GM23248 (cell line): ENCODE data around the gene MAP2K5. TPM values are rescaled to one million over a fixed set of nuclear protein-coding genes. Genes with fewer than 3 reads are reported as not detected.

Experiments
- DNase-seq: peaks from one replicate; pipeline ENCODE4 v3.0.0-alpha.2; 2015
- H2AFZ ChIP-seq: fragments of 200-600 bp; sonication (generic); 2 replicates; pipeline ENCODE4 v1.6.1; 2016; ENCODE audit warnings: antibody characterized with exemption
- H3F3A ChIP-seq: fragments of 200-600 bp; sonication (generic); 2 replicates; pipeline ENCODE4 v1.6.1; 2016; ENCODE audit warnings: mild to moderate bottlenecking, antibody characterized with exemption, mixed run types; ENCODE audit not compliant: insufficient read depth
- H3K27ac ChIP-seq: fragments of 200-600 bp; sonication (generic); 2 replicates; pipeline ENCODE4 v1.5.1; 2016; ENCODE audit warnings: mild to moderate bottlenecking
- H3K27me3 ChIP-seq: fragments of 200-600 bp; sonication (generic); replicated peaks from 2 replicates; pipeline ENCODE4 v1.6.1; 2016; ENCODE audit warnings: mild to moderate bottlenecking; ENCODE audit not compliant: insufficient read depth
- H3K36me3 ChIP-seq: fragments of 200-600 bp; sonication (generic); 2 replicates; pipeline ENCODE4 v1.6.1; 2016; ENCODE audit warnings: low read depth, mild to moderate bottlenecking
- H3K4me1 ChIP-seq: fragments of 200-600 bp; sonication (generic); 2 replicates; pipeline ENCODE4 v1.6.1; 2016; ENCODE audit warnings: mild to moderate bottlenecking; ENCODE audit not compliant: insufficient read depth
- H3K4me2 ChIP-seq: fragments of 200-600 bp; sonication (generic); one replicate; pipeline ENCODE4 v1.6.1; 2016; ENCODE audit warnings: mild to moderate bottlenecking; ENCODE audit not compliant: unreplicated experiment
- H3K4me3 ChIP-seq: fragments of 200-600 bp; sonication (generic); 2 replicates; pipeline ENCODE4 v1.5.1; 2016; ENCODE audit warnings: mild to moderate bottlenecking
- H3K79me2 ChIP-seq: fragments of 200-600 bp; sonication (generic); 2 replicates; pipeline ENCODE4 v1.6.1; 2016; ENCODE audit warnings: mild to moderate bottlenecking; ENCODE audit not compliant: insufficient read depth
- H3K9ac ChIP-seq: fragments of 200-600 bp; sonication (generic); 2 replicates; pipeline ENCODE4 v1.6.1; 2016; ENCODE audit warnings: mild to moderate bottlenecking
- H3K9me2 ChIP-seq: fragments of 200-600 bp; sonication (generic); 2 replicates; pipeline ENCODE4 v1.6.1; 2016; ENCODE audit warnings: mixed run types, mild to moderate bottlenecking, moderate library complexity; ENCODE audit not compliant: insufficient read depth
- H3K9me3 ChIP-seq: fragments of 200-600 bp; sonication (generic); one replicate; pipeline ENCODE4 v1.6.1; 2017; ENCODE audit warnings: low read depth
- H4K20me1 ChIP-seq: fragments of 200-600 bp; sonication (generic); 2 replicates; pipeline ENCODE4 v1.6.0; 2016; ENCODE audit not compliant: insufficient read depth
- EZH2 ChIP-seq: fragments of 200-600 bp; sonication (generic); IDR thresholded peaks from 2 replicates; pipeline ENCODE4 v1.6.1; 2018; ENCODE audit warnings: antibody characterized with exemption, mild to moderate bottlenecking; ENCODE audit not compliant: insufficient read depth, poor library complexity, severe bottlenecking
- EZH2phosphoT487 ChIP-seq: fragments of 200-600 bp; sonication (generic); IDR thresholded peaks from 2 replicates; pipeline ENCODE4 v1.6.1; 2018; ENCODE audit warnings: antibody characterized with exemption, moderate library complexity, mild to moderate bottlenecking, low read depth; ENCODE audit not compliant: insufficient read depth
- WGBS, 2 experiments: methylation state at CpG; one replicate each; pipeline ENCODE4 v1.1.6; 2015 to 2017; ENCODE audit warnings: low lambda C conversion rate in 2 of 2, low coverage in 1 of 2; ENCODE audit errors: missing lambda C conversion rate in 2 of 2; 5-methylcytosine and 5-hydroxymethylcytosine counted together
- in situ Hi-C: fragments of 300-500 bp; cut with MboI; formaldehyde crosslinking; loops from 2 replicates; pipeline ENCODE4 v1.15.0; 2020
- polyA plus RNA-seq: library from polyadenylated mRNA; unstranded; fragments of >200 nt; fragmentation: Nextera tagmentation; extraction: Ambion mirVana; gene quantifications from 2 replicates; pipeline ENCODE4 v1.2.1, GENCODE V29; 2016
- total RNA-seq: library from RNA; depleted of rRNA; stranded (reverse); fragments of >200 nt; shearing (Covaris generic); gene quantifications from 2 replicates; pipeline ENCODE4 v1.2.3, GENCODE V29; 2014

The MAP2K5 gene
- total and polyA plus RNA-seq, 2 experiments from 2014 or later = 2.8 to 15.0 TPM

GRCh38 chr15:67805666-67806516 is 263.4 kb downstream of the MAP2K5 start:
- no peak overlapping the region for H2AFZ ChIP-seq
- H3K36me3 ChIP-seq = no peaks in the 10 kb centered on the region
- H3K9me2 ChIP-seq = no peaks in the 10 kb centered on the region
- no peaks in the 10 kb centered on the region for H3F3A ChIP-seq
- no peak overlapping the region for H3K4me3 ChIP-seq
- no peaks in the 10 kb centered on the region for H3K9me3 ChIP-seq
- H3K79me2 ChIP-seq = no peaks in the 10 kb centered on the region
- H3K27ac ChIP-seq = no peak overlapping the region
- no peak overlapping the region for H3K4me2 ChIP-seq
- no peak overlapping the region for H3K9ac ChIP-seq
- H4K20me1 ChIP-seq = no peaks in the 10 kb centered on the region
- 94% methylated on average over 16 of the region's 16 CpGs for WGBS, 2 experiments
- in situ Hi-C loops = no loop called here
- TF ChIP-seq EZH2 (no peak), EZH2phosphoT487 (no peak)
- H3K4me1 ChIP-seq = no peaks in the 10 kb centered on the region
- no peak for DNase-seq
- H3K27me3 ChIP-seq = no peaks in the 10 kb centered on the region

GRCh38 chr15:67806536-67806935 is 264.0 kb downstream of the MAP2K5 start:
- WGBS, 2 experiments = 87 to 90% methylated on average over 14 to 18 of the region's 18 CpGs
- in situ Hi-C loops = no loop called here
- no peak for TF ChIP-seq EZH2
- TF ChIP-seq EZH2phosphoT487 = no peak

DNA sequence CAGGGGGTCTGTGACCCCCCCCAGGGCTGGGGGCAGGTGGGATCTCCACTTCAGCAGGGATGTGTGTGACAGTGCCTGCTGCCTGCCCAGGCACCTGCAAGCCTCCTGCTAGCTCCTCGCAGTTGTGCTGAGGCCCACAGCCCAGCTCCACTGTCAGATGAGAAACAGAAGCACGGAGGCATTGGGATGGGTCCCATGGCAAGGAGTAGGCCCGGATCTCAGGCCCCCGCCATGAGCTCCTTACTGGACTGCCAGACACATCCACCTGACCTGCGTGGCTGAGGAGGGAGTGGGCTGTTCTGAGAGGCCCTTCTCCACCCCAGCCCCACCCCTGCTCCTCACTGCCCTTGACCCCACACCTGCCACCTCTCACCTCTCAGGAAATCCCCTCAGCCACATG is 264.6 kb downstream of the MAP2K5 start:
- Histone ChIP-seq H3K36me3 (no peaks in the 10 kb centered on the region), H3K4me1 (no peaks in the 10 kb centered on the region), H3K27me3 (no peaks in the 10 kb centered on the region), H3K4me2 (no peak overlapping the region), H3K79me2 (no peaks in the 10 kb centered on the region), H2AFZ (no peak overlapping the region), H3K27ac (no peak overlapping the region), H4K20me1 (no peaks in the 10 kb centered on the region), H3K4me3 (no peak overlapping the region), H3F3A (no peaks in the 10 kb centered on the region), H3K9ac (no peak overlapping the region), H3K9me2 (no peaks in the 10 kb centered on the region), H3K9me3 (no peaks in the 10 kb centered on the region)
- in situ Hi-C loops = no loop called here
- no peak for DNase-seq
- WGBS, 2 experiments = 85 to 88% methylated on average over 5 of the region's 5 CpGs
- TF ChIP-seq EZH2phosphoT487 (no peak), EZH2 (no peak)

More at GRCh38 chr15:67806536-67806935, 264.0 kb downstream of the MAP2K5 start:
- no peaks in the 10 kb centered on the region for H3K9me3 ChIP-seq
- H3K27ac ChIP-seq = no peak overlapping the region
- no peak overlapping the region for H3K4me3 ChIP-seq
- H3K9ac ChIP-seq = no peak overlapping the region
- no peaks in the 10 kb centered on the region for H4K20me1 ChIP-seq
- no peak overlapping the region for H2AFZ ChIP-seq
- no peaks in the 10 kb centered on the region for H3F3A ChIP-seq
- no peak overlapping the region for H3K4me2 ChIP-seq
- H3K4me1 ChIP-seq = no peaks in the 10 kb centered on the region
- no peak for DNase-seq
- H3K9me2 ChIP-seq = no peaks in the 10 kb centered on the region
- no peaks in the 10 kb centered on the region for H3K79me2 ChIP-seq
- no peaks in the 10 kb centered on the region for H3K36me3 ChIP-seq
- H3K27me3 ChIP-seq = no peaks in the 10 kb centered on the region

GRCh38 chr15:67807836-67808235 is 265.3 kb downstream of the MAP2K5 start:
- no peaks in the 10 kb centered on the region for H3K79me2 ChIP-seq
- no peaks in the 10 kb centered on the region for H3K36me3 ChIP-seq
- no peak overlapping the region for H3K4me3 ChIP-seq
- no peak overlapping the region for H3K27ac ChIP-seq
- in situ Hi-C loops = no loop called here
- H3K4me1 ChIP-seq = no peaks in the 10 kb centered on the region
- no peaks in the 10 kb centered on the region for H3F3A ChIP-seq
- H3K9me2 ChIP-seq = no peaks in the 10 kb centered on the region
- 92 to 95% methylated on average over 7 of the region's 7 CpGs for WGBS, 2 experiments
- no peak overlapping the region for H3K9ac ChIP-seq
- no peak for TF ChIP-seq EZH2phosphoT487
- no peak for TF ChIP-seq EZH2
- H2AFZ ChIP-seq = no peak overlapping the region
- no peaks in the 10 kb centered on the region for H3K9me3 ChIP-seq
- no peak overlapping the region for H3K4me2 ChIP-seq
- no peaks in the 10 kb centered on the region for H4K20me1 ChIP-seq
- no peaks in the 10 kb centered on the region for H3K27me3 ChIP-seq
- DNase-seq = no peak
